DOHH2 (cell line): ENCODE measurements around the gene LRRC56.
A peak's percentile ranks its signal among the peaks of the same experiment; 100 is the strongest.

ENCODE experiments used
- H3F3A ChIP-seq: fragments of 200-600 bp; sonication (generic), shearing (Covaris generic); 2 replicates; pipeline ENCODE4 v1.6.0; 2016; ENCODE audit warnings: antibody characterized with exemption, mild to moderate bottlenecking; ENCODE audit not compliant: control insufficient read depth, insufficient read depth
- H3K27ac ChIP-seq: fragments of 200-600 bp; sonication (generic); 2 replicates; pipeline ENCODE4 v1.5.1; 2014; ENCODE audit warnings: low read depth, mild to moderate bottlenecking, low read length, moderate library complexity
- H3K27me3 ChIP-seq: fragments of 200-600 bp; sonication (generic); 2 replicates; pipeline ENCODE4 v1.6.1; 2014; ENCODE audit warnings: mild to moderate bottlenecking, low read length, mixed read lengths; ENCODE audit not compliant: control insufficient read depth
- H3K36me3 ChIP-seq: fragments of 200-600 bp; sonication (generic); 2 replicates; pipeline ENCODE4 v1.6.1; 2014; ENCODE audit warnings: mild to moderate bottlenecking, low read length, moderate library complexity, mixed read lengths; ENCODE audit not compliant: control insufficient read depth
- H3K4me1 ChIP-seq: fragments of 200-600 bp; sonication (generic); 2 replicates; pipeline ENCODE4 v1.6.1; 2014; ENCODE audit warnings: mild to moderate bottlenecking, low read length, mixed read lengths; ENCODE audit not compliant: control insufficient read depth
- H3K4me2 ChIP-seq: fragments of 200-600 bp; sonication (generic); 2 replicates; pipeline ENCODE4 v1.6.0; 2014; ENCODE audit warnings: mild to moderate bottlenecking, low read length, moderate library complexity
- H3K4me3 ChIP-seq: fragments of 200-600 bp; sonication (generic); 2 replicates; pipeline ENCODE4 v1.5.1; 2014; ENCODE audit warnings: mild to moderate bottlenecking, low read length, mixed read lengths
- H3K79me2 ChIP-seq: fragments of 200-600 bp; sonication (generic); 2 replicates; pipeline ENCODE4 v1.6.1; 2014; ENCODE audit warnings: mild to moderate bottlenecking, low read length, mixed read lengths; ENCODE audit not compliant: control insufficient read depth
- H3K9me2 ChIP-seq: fragments of 200-600 bp; sonication (generic); replicated peaks from 2 replicates; pipeline ENCODE4 v1.6.1; 2014; ENCODE audit warnings: mild to moderate bottlenecking, low read length, mixed read lengths; ENCODE audit not compliant: control insufficient read depth
- H3K9me3 ChIP-seq: fragments of 200-600 bp; sonication (generic); 2 replicates; pipeline ENCODE4 v1.6.1; 2014; ENCODE audit warnings: antibody characterized with exemption, low read length, mixed read lengths; ENCODE audit not compliant: control insufficient read depth, insufficient read depth
- H4K20me1 ChIP-seq: fragments of 200-600 bp; sonication (generic); 2 replicates; pipeline ENCODE4 v1.6.0; 2014; ENCODE audit warnings: low read depth, mild to moderate bottlenecking, antibody characterized with exemption, low read length, moderate library complexity; ENCODE audit not compliant: control insufficient read depth, insufficient read depth
- EZH2phosphoT487 ChIP-seq: fragments of 200-600 bp; sonication (generic); IDR thresholded peaks from 2 replicates; pipeline ENCODE4 v1.6.1; 2017; ENCODE audit warnings: borderline replicate concordance, mild to moderate bottlenecking, antibody characterized with exemption, low read length, moderate library complexity, mixed read lengths
- TF ChIP-seq, protein P1 (sequence below): fragments of 200-600 bp; sonication (generic); IDR thresholded peaks from one replicate; pipeline ENCODE4 v1.5.1; 2014; ENCODE audit warnings: antibody characterized with exemption, mild to moderate bottlenecking, low read depth, low read length; ENCODE audit not compliant: poor library complexity, severe bottlenecking

LRRC56 gene

DNA sequence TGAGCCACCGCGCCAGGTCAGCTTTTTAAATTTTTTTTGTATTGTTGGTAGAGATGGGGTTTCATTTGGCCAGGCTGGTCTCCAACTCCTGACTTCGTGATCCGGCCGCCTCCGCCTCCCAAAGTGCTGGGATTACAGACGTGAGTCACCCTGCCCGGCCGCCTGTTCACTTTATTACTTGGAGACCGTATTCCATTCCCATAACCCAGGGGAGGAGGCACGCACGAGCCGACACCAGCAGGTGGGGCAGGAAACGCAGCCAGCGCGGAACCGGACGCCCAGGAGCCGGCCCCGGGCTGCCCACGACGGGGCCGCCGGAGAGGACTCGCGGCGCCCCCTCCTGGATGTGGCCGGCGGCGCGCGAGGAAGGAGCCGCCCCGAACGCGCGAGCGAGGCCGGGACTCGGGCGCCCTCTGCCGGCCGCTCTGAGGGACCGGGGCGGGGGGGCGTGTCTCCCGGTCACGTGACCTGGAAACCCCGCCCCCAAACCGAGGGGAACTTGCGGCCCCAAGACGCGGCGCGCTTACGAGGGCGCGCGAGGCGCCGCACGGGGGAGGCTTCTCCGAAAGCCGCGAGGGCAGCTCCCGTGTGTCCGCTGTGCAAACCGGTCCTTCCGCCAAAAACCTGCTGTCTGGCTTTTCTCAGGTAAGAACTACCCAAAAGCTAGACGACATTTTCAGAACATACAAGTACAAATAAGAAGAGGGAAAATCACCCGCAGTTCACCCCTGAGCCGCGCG is 18.7 kb upstream of the LRRC56 start:
- no peaks in the 10 kb centered on the region for H3K36me3 ChIP-seq
- no peaks in the 10 kb centered on the region for H4K20me1 ChIP-seq
- peaks cover 7% of the 10 kb centered on the region; the same call in 1 of the 2 replicates for H3K9me3 ChIP-seq
- H3K27ac ChIP-seq = no peak overlapping the region
- no peaks in the 10 kb centered on the region for H3F3A ChIP-seq
- peak overlapping the region; percentile 66 for H3K4me2 ChIP-seq
- H3K27me3 ChIP-seq = no peaks in the 10 kb centered on the region
- H3K9me2 ChIP-seq = no peaks in the 10 kb centered on the region
- H3K4me1 ChIP-seq = peaks cover 8% of the 10 kb centered on the region
- no peaks in the 10 kb centered on the region for H3K79me2 ChIP-seq
- TF ChIP-seq, protein P1, sequence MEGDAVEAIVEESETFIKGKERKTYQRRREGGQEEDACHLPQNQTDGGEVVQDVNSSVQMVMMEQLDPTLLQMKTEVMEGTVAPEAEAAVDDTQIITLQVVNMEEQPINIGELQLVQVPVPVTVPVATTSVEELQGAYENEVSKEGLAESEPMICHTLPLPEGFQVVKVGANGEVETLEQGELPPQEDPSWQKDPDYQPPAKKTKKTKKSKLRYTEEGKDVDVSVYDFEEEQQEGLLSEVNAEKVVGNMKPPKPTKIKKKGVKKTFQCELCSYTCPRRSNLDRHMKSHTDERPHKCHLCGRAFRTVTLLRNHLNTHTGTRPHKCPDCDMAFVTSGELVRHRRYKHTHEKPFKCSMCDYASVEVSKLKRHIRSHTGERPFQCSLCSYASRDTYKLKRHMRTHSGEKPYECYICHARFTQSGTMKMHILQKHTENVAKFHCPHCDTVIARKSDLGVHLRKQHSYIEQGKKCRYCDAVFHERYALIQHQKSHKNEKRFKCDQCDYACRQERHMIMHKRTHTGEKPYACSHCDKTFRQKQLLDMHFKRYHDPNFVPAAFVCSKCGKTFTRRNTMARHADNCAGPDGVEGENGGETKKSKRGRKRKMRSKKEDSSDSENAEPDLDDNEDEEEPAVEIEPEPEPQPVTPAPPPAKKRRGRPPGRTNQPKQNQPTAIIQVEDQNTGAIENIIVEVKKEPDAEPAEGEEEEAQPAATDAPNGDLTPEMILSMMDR = peak; percentile 96
- TF ChIP-seq EZH2phosphoT487 = no peak
- peak overlapping the region; percentile 43; the same call in 1 of the 2 replicates for H3K4me3 ChIP-seq

DNA sequence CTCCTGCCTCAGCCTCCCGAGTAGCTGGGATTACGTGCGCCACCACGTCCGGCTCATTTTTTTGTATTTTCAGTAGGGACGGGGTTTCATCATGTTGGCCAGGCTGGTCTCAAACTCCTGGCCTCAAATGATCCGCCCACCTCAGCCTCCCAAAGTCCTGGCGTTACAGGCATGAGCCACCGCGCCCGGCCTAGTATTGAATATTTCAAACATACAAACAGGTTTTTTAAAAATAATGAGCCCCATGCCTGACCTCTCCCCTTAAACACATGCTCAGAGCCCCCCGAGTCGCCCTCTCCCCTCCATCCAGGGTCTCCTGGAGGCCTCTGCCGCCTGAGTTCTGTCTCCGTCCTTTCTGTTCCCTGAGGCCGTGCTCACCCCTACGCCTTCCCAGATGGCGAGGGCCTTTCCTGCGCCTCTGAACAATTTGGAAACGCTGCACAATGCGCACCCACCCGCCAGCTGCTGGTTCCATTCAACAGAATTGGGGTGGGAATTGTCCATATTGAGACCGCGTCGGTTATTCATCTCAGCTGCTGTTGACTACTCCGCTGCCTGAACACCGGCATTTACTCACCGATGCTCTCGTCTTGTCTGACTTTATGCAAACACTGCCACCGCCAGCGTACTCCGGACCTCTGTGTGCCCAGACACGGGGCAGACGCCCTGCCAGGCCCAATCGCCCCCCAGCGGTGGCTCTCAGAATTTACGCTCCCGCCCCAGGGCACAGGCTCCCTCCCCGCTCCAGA is 16.7 kb upstream of the LRRC56 start:
- H3K9me3 ChIP-seq = peaks cover 7% of the 10 kb centered on the region; the same call in 1 of the 2 replicates
- H3K4me3 ChIP-seq = no peak overlapping the region
- no peaks in the 10 kb centered on the region for H3K79me2 ChIP-seq
- H3K4me1 ChIP-seq = peaks cover 8% of the 10 kb centered on the region
- no peaks in the 10 kb centered on the region for H4K20me1 ChIP-seq
- H3F3A ChIP-seq = no peaks in the 10 kb centered on the region; the same call in 1 of the 2 replicates
- H3K36me3 ChIP-seq = no peaks in the 10 kb centered on the region
- no peak overlapping the region for H3K4me2 ChIP-seq
- TF ChIP-seq, protein P1 = no peak
- no peak for TF ChIP-seq EZH2phosphoT487
- no peak overlapping the region for H3K27ac ChIP-seq
- H3K9me2 ChIP-seq = no peaks in the 10 kb centered on the region
- H3K27me3 ChIP-seq = no peaks in the 10 kb centered on the region

DNA sequence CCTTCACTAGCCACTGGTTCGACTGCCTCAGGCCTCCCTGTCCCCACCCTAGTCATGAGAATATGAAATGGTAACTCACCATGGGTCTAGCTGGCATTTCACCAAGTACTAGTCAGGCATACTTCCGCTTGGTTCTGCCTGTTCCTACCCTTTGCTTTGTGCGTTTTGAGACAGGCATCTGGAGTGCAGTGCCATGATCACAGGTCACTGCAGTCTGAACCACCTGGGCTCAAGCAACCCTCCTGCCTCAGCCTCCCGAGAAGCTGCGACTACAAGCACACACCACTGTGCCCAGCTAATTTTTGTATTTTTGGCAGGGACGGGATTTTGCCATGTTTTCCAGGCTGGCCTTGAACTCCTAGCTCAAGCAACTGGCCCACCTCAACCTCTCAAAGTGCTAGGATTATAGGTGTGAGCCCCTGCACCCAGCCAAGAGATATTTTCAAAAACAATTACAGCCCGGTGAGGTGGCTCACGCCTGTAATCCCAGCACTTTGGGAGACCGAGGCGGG is 16.1 kb upstream of the LRRC56 start:
- Histone ChIP-seq H4K20me1 (no peaks in the 10 kb centered on the region), H3K4me1 (peaks cover 8% of the 10 kb centered on the region)
- TF ChIP-seq, protein P1 = no peak
- TF ChIP-seq EZH2phosphoT487 = no peak

More for the DNA sequence above, 16.1 kb upstream of the LRRC56 start:
- Histone ChIP-seq H3K79me2 (no peaks in the 10 kb centered on the region), H3K27ac (no peak overlapping the region), H3F3A (no peaks in the 10 kb centered on the region; the same call in 1 of the 2 replicates), H3K4me2 (no peak overlapping the region), H3K36me3 (no peaks in the 10 kb centered on the region), H3K9me2 (no peaks in the 10 kb centered on the region), H3K27me3 (no peaks in the 10 kb centered on the region), H3K9me3 (peaks cover 7% of the 10 kb centered on the region; the same call in 1 of the 2 replicates), H3K4me3 (no peak overlapping the region)
